Omental fat pad (tissue), 4 donors: ENCODE data around the gene RTRAF. TPM values are rescaled to one million over a fixed set of nuclear protein-coding genes. Genes with fewer than 3 reads are reported as not detected.

Experiments used
- ATAC-seq: fragments of 150-250 bp; one replicate; pipeline ENCODE4 v1.9.1; 2016; ENCODE audit warnings: mild to moderate bottlenecking, moderate library complexity; ENCODE audit not compliant: low FRiP score
- DNase-seq: peaks from one replicate; pipeline ENCODE4 v3.0.0-alpha.2; 2019; ENCODE audit warnings: low spot score
- CTCF ChIP-seq, 3 donors: fragments of 450-650 bp; IDR thresholded peaks; one replicate each; pipeline ENCODE4 v1.5.1; 2016 to 2017; ENCODE audit warnings: antibody characterized with exemption in 3 of 3, mild to moderate bottlenecking in 3 of 3, moderate library complexity in 2 of 3
- total RNA-seq, 4 donors: library from RNA; depleted of rRNA; stranded (reverse); fragments of >200 nt; gene quantifications; one replicate each; pipeline ENCODE4 v1.1.0, GENCODE V29; 2016

Gene RTRAF
- total RNA-seq, 4 donors from 2014 or later: 63.8 to 84.6 (median 71.6) TPM

DNA sequence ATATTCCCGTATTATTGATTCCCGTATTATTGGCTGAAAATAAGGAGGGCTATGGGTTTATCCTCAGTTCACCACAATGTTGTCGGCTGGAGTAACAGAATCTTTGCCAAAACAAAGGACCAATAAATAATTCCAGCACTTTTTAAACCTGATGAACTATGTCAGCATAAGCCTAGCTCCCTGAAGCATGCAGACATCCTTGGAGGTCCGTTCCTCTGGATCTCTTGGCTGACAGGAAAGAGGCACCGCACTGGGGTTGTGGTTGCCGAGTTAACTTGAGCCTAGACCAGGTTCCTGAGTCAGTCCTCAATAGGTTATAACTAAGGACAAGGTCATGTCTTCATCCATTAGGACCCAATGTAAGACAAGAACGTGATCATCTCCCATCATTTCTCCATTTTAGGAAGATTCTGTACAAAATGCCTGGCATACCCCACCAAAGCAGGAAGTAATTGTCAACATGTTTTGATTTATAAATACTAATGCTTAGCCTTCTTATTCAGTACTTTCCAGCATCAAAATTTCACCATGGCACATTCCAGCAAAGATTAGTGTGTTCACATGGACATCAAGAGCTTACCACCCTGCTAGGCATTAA lies 43.0 kb downstream of the RTRAF start:
- ATAC-seq: no peak
- TF ChIP-seq CTCF (IDR thresholded peaks at IDR 0.05): no peak

DNA sequence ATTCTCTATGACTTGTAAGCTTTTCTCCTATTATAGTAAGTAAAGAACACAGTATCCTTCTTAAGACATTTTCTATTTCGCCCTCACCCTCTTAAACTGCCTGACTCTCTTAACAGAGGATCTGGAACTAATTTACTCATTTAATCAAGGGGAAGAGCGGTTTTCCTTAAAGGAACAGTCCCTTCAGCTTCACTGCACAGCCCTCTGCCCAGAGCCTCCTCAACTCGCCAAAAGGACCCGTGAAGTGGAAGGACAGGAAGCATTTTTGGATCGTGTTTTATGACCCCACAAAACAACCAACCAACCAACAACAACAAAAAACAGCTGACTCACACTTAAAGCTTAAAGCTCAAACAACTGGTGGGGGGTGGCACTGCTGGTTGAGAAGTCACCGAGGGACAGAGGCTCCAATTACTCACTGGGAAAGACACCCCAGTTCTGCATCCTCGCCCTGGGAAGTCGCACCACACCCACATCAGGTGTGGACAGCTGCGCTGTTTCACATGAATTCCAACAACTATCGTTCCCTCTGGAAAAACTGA lies 43.8 kb downstream of the RTRAF start:
- no peak for TF ChIP-seq CTCF (IDR thresholded peaks at IDR 0.05)
- DNase-seq (no peak), ATAC-seq (no peak)

More for the DNA sequence above, 43.0 kb downstream of the RTRAF start:
- DNase-seq: no peak

GRCh38 chr14:52039124-52039815 lies 49.9 kb downstream of the RTRAF start:
- ATAC-seq: no peak
- no peak for TF ChIP-seq CTCF (IDR thresholded peaks at IDR 0.05)
- no peak for DNase-seq

DNA sequence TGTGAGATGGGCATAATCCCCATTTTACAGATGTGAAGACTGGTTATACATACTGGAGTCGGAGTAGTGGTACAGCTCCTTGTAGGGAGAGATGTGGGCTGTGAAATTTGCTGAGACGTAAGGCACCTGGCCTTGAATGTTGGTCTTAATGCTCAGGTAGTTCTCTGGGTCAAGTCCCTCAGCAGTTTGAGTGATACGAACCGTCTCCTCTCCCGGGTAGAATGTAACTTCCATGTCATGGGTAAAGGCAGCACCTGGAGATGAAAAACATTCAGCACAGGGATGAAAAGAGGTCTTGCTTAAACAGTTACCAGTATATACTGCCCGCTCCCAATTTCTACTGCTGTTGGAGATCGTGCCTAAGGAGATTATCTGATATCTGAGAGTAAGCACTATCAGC lies 51.3 kb downstream of the RTRAF start:
- DNase-seq (no peak), ATAC-seq (no peak)
- no peak for TF ChIP-seq CTCF (IDR thresholded peaks at IDR 0.05)

DNA sequence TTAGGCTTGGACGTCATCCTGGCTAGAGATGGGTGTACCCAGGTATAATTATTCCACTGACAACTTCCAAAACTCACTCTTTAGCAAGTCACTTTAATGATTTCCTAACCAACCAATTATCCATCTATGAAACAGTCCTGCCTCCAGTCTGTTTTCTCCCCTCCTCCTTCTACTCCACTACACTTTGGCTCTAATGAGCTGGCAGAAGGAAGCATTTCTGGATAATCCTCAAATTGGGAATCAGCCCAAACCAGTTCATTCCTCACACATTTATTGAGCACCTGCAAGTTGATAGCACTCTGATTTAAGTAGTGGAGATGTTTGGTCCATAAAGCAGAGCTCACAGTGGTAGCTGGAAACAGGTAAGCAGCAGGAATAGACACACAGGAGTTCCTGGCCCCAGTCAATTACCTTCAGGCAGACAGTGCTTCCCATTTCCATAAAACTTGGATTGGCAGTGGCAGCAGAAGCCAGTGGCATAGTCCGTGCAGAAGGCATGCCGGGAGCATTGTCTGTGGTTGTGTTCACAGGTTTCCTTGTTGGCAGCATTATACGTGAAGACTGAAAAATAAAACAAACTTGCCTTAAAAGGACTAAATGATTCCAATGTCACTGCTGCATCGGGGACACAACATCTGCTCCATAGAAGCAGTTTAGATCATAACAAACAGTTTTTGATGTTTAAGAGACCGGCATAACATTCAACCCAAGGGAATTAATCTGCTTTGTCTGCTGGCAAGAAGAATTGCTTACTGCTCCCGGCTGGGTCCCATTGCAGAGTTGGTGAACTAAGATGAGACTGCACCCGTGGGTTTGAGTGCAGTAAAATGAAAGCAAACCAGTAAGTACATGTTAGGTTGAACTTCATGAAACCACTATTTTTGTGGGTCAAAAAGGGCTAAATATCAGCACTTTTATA lies 53.3 kb downstream of the RTRAF start:
- ATAC-seq: no peak
- no peak for TF ChIP-seq CTCF (IDR thresholded peaks at IDR 0.05)
- DNase-seq: no peak

GRCh38 chr14:52043690-52044089 lies 54.3 kb downstream of the RTRAF start:
- ATAC-seq: no peak
- no peak for TF ChIP-seq CTCF (IDR thresholded peaks at IDR 0.05)

More at GRCh38 chr14:52043690-52044089, 54.3 kb downstream of the RTRAF start:
- DNase-seq: no peak
